DOHH2 (cell line): ENCODE measurements around the gene FCGR2B.

Source experiments
- EZH2phosphoT487 ChIP-seq: fragments of 200-600 bp; sonication (generic); IDR thresholded peaks from 2 replicates; pipeline ENCODE4 v1.6.1; 2017; ENCODE audit warnings: borderline replicate concordance, mild to moderate bottlenecking, antibody characterized with exemption, low read length, moderate library complexity, mixed read lengths
- TF ChIP-seq, protein P1 (sequence below): fragments of 200-600 bp; sonication (generic); IDR thresholded peaks from one replicate; pipeline ENCODE4 v1.5.1; 2014; ENCODE audit warnings: antibody characterized with exemption, mild to moderate bottlenecking, low read depth, low read length; ENCODE audit not compliant: poor library complexity, severe bottlenecking

- TF ChIP-seq, protein P1, sequence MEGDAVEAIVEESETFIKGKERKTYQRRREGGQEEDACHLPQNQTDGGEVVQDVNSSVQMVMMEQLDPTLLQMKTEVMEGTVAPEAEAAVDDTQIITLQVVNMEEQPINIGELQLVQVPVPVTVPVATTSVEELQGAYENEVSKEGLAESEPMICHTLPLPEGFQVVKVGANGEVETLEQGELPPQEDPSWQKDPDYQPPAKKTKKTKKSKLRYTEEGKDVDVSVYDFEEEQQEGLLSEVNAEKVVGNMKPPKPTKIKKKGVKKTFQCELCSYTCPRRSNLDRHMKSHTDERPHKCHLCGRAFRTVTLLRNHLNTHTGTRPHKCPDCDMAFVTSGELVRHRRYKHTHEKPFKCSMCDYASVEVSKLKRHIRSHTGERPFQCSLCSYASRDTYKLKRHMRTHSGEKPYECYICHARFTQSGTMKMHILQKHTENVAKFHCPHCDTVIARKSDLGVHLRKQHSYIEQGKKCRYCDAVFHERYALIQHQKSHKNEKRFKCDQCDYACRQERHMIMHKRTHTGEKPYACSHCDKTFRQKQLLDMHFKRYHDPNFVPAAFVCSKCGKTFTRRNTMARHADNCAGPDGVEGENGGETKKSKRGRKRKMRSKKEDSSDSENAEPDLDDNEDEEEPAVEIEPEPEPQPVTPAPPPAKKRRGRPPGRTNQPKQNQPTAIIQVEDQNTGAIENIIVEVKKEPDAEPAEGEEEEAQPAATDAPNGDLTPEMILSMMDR: no peak
- no peak for TF ChIP-seq EZH2phosphoT487
Measured at GRCh38 chr1:161722406-161722805, 59.5 kb downstream of the FCGR2B start.
